H9 (cell line): ENCODE measurements around the gene MCRIP1. TPM values are rescaled to one million over a fixed set of nuclear protein-coding genes. Genes with fewer than 3 reads are reported as not detected.

ENCODE experiments used
- DNase-seq: peaks from one replicate; pipeline ENCODE4 v3.0.0-alpha.2; 2017
- H2AFZ ChIP-seq: one replicate; pipeline ENCODE4 v1.6.1; 2013; ENCODE audit warnings: mild to moderate bottlenecking, low read length, control low read depth, moderate library complexity
- H2AK5ac ChIP-seq: 2 replicates; pipeline ENCODE4 v1.6.1; 2013; ENCODE audit warnings: low read length, control low read depth, mixed read lengths; ENCODE audit not compliant: insufficient read length
- H2BK120ac ChIP-seq: one replicate; pipeline ENCODE4 v1.6.1; 2013; ENCODE audit warnings: low read depth, mild to moderate bottlenecking, low read length, control low read depth, inconsistent platforms; ENCODE audit not compliant: poor library complexity, severe bottlenecking
- H2BK12ac ChIP-seq: 2 replicates; pipeline ENCODE4 v1.6.1; 2013; ENCODE audit warnings: low read length, control low read depth, mixed read lengths, low read depth; ENCODE audit not compliant: insufficient read length
- H2BK15ac ChIP-seq: 2 replicates; pipeline ENCODE4 v1.6.1; 2013; ENCODE audit warnings: low read depth, low read length, control low read depth
- H2BK20ac ChIP-seq: one replicate; pipeline ENCODE4 v1.6.1; 2013; ENCODE audit warnings: low read depth, mild to moderate bottlenecking, low read length, control low read depth, inconsistent platforms; ENCODE audit not compliant: poor library complexity, severe bottlenecking
- H2BK5ac ChIP-seq: 2 replicates; pipeline ENCODE4 v1.6.1; 2013; ENCODE audit warnings: low read length, control low read depth, mixed read lengths; ENCODE audit not compliant: insufficient read length
- H3K14ac ChIP-seq: 2 replicates; pipeline ENCODE4 v1.6.1; 2013; ENCODE audit warnings: low read length, control low read depth; ENCODE audit not compliant: insufficient read depth
- H3K18ac ChIP-seq: 2 replicates; pipeline ENCODE4 v1.6.1; 2013; ENCODE audit warnings: low read depth, mild to moderate bottlenecking, mixed read lengths, low read length, control low read depth; ENCODE audit not compliant: insufficient read length
- H3K23ac ChIP-seq: 2 replicates; pipeline ENCODE4 v1.6.1; 2013; ENCODE audit warnings: low read length, control low read depth, mixed read lengths, low read depth; ENCODE audit not compliant: insufficient read length
- H3K23me2 ChIP-seq: 2 replicates; pipeline ENCODE4 v1.6.1; 2013; ENCODE audit warnings: low read depth, mild to moderate bottlenecking, mixed read lengths, low read length, control low read depth; ENCODE audit not compliant: insufficient read length, poor library complexity, severe bottlenecking
- H3K27ac ChIP-seq: 2 replicates; pipeline ENCODE4 v1.5.1; 2013; ENCODE audit warnings: low read length, control low read depth, mixed read lengths, low read depth; ENCODE audit not compliant: insufficient read length
- H3K27me3 ChIP-seq: 2 replicates; pipeline ENCODE4 v1.6.1; 2013; ENCODE audit warnings: low read length, control low read depth, inconsistent platforms; ENCODE audit not compliant: insufficient read depth
- H3K4ac ChIP-seq: 2 replicates; pipeline ENCODE4 v1.6.1; 2013; ENCODE audit warnings: low read depth, mild to moderate bottlenecking, control low read depth, inconsistent platforms, low read length, moderate library complexity
- H3K4me1 ChIP-seq: 2 replicates; pipeline ENCODE4 v1.6.1; 2013; ENCODE audit warnings: low read length, control low read depth, inconsistent platforms; ENCODE audit not compliant: insufficient read depth
- H3K4me2 ChIP-seq: 2 replicates; pipeline ENCODE4 v1.6.1; 2013; ENCODE audit warnings: low read length, control low read depth, mixed read lengths; ENCODE audit not compliant: insufficient read length, insufficient read depth
- H3K56ac ChIP-seq: 2 replicates; pipeline ENCODE4 v1.6.1; 2013; ENCODE audit warnings: low read depth, mild to moderate bottlenecking, mixed read lengths, low read length, control low read depth; ENCODE audit not compliant: insufficient read length
- H3K79me1 ChIP-seq: 2 replicates; pipeline ENCODE4 v1.6.1; 2013; ENCODE audit warnings: low read depth, mild to moderate bottlenecking, moderate library complexity, low read length, control low read depth, inconsistent platforms; ENCODE audit not compliant: insufficient read depth, poor library complexity, severe bottlenecking
- H3K79me2 ChIP-seq: 2 replicates; pipeline ENCODE4 v1.6.1; 2013; ENCODE audit warnings: low read length, control low read depth, inconsistent platforms; ENCODE audit not compliant: insufficient read depth
- H3K9ac ChIP-seq: 2 replicates; pipeline ENCODE4 v1.6.1; 2013; ENCODE audit warnings: low read length, control low read depth, mixed read lengths; ENCODE audit not compliant: insufficient read length; ENCODE audit errors: extremely low read depth
- H3K9me3 ChIP-seq: one replicate; pipeline ENCODE4 v1.6.1; 2013; ENCODE audit warnings: low read depth, low read length, inconsistent platforms; ENCODE audit not compliant: control insufficient read depth
- H3T11ph ChIP-seq: one replicate; pipeline ENCODE4 v1.6.1; 2013; ENCODE audit warnings: mild to moderate bottlenecking, low read length, control low read depth, inconsistent platforms
- H4K20me1 ChIP-seq: one replicate; pipeline ENCODE4 v1.6.1; 2013; ENCODE audit not compliant: control insufficient read depth, insufficient read length, insufficient read depth
- H4K5ac ChIP-seq: 2 replicates; pipeline ENCODE4 v1.6.1; 2013; ENCODE audit warnings: low read depth, mild to moderate bottlenecking, mixed read lengths, low read length, control low read depth; ENCODE audit not compliant: insufficient read length
- H4K8ac ChIP-seq: replicated peaks from 2 replicates; pipeline ENCODE4 v1.6.1; 2013; ENCODE audit warnings: low read length, control low read depth, mixed read lengths, low read depth; ENCODE audit not compliant: insufficient read length
- H4K91ac ChIP-seq: 2 replicates; pipeline ENCODE4 v1.6.1; 2013; ENCODE audit warnings: low read depth, mild to moderate bottlenecking, moderate library complexity, mixed read lengths, low read length, control low read depth; ENCODE audit not compliant: insufficient read length
- H3K27ac Mint-ChIP-seq, 3 experiments: 2 replicates in 2 of 3; 3 replicates in 1 of 3; pipeline ENCODE4 v1.8.0; 2020 to 2021; ENCODE audit warnings: mixed read lengths in 3 of 3, mild to moderate bottlenecking in 1 of 3, moderate library complexity in 1 of 3
- H3K27me3 Mint-ChIP-seq: 2 replicates; pipeline ENCODE4 v1.8.0; 2021; ENCODE audit warnings: low read depth, mild to moderate bottlenecking, moderate library complexity, mixed read lengths
- H3K36me3 Mint-ChIP-seq, 3 experiments: 2 replicates in 2 of 3; 3 replicates in 1 of 3; pipeline ENCODE4 v1.8.0; 2020 to 2021; ENCODE audit warnings: low read depth in 3 of 3, mixed read lengths in 3 of 3; ENCODE audit not compliant: insufficient read depth in 1 of 3
- H3K4me1 Mint-ChIP-seq, 2 experiments: 2 replicates each; pipeline ENCODE4 v1.8.0; 2020; ENCODE audit warnings: mixed read lengths in 2 of 2
- H3K4me3 Mint-ChIP-seq, 2 experiments: 2 replicates in 1 of 2; 3 replicates in 1 of 2; pipeline ENCODE4 v1.8.0; 2020 to 2021; ENCODE audit warnings: mild to moderate bottlenecking in 2 of 2, mixed read lengths in 2 of 2, moderate library complexity in 1 of 2
- H3K9me3 Mint-ChIP-seq, 2 experiments: 2 replicates in 1 of 2; 3 replicates in 1 of 2; pipeline ENCODE4 v1.8.0; 2020; ENCODE audit warnings: mild to moderate bottlenecking in 2 of 2, mixed read lengths in 2 of 2, moderate library complexity in 1 of 2
- CTCF ChIP-seq: fragments of 200-600 bp; sonication (generic); conservative IDR thresholded peaks from 3 replicates; pipeline ENCODE4 v1.8.0; 2021; ENCODE audit warnings: antibody characterized with exemption, mild to moderate bottlenecking
- WGBS: extraction: QIAGEN DNeasy Blood & Tissue Kit; methylation state at CpG from one replicate; pipeline ENCODE4 v1.1.7; 2013; ENCODE audit warnings: missing lambda C conversion rate, low lambda C conversion rate, mixed read lengths; ENCODE audit not compliant: insufficient read length; ENCODE audit errors: extremely low coverage; 5-methylcytosine and 5-hydroxymethylcytosine counted together
- total RNA-seq: library from RNA; stranded (reverse); gene quantifications from 2 replicates; pipeline ENCODE4 v1.2.1, GENCODE V29; 2021

MCRIP1 gene
- total RNA-seq, 1 experiment from 2014 or later, result 118 TPM

GRCh38 chr17:81870981-81871386 is 37.9 kb upstream of the MCRIP1 start, which contains the start of gene ARHGDIA:
ARHGDIA (minus strand) TSS chr17:81871337; CDS start chr17:81869930, 1,407 bp downstream.
- Mint-ChIP-seq H3K9me3 (no peaks in the 10 kb centered on the region), H3K36me3 (peaks cover 1 to 8% (median 3%) of the 10 kb centered on the region in 3 experiments; a peak in 5 of 7 replicates), H3K4me1 (peaks cover 17 to 34% of the 10 kb centered on the region in 2 experiments), H3K4me3 (peak within 1 kb of the TSS; percentile 79 to 86), H3K27me3 (no peaks in the 10 kb centered on the region; the same call in 1 of the 2 replicates), H3K27ac (peak within 1 kb of the TSS; percentile 67 to 87 (median 68); a peak in 5 of 7 replicates)
- no peaks in the 10 kb centered on the region for H3K79me2 ChIP-seq
- H2BK12ac ChIP-seq, result no peak within 1 kb of the TSS
- H3K27me3 ChIP-seq, result no peaks in the 10 kb centered on the region
- DNase-seq, result no peak
- no peak within 1 kb of the TSS for H2BK15ac ChIP-seq
- no peaks in the 10 kb centered on the region for H4K20me1 ChIP-seq
- peak within 1 kb of the TSS; percentile 80 for H3K14ac ChIP-seq
- H3K4ac ChIP-seq, result no peak within 1 kb of the TSS
- no peak within 1 kb of the TSS for H2BK20ac ChIP-seq
- H3K56ac ChIP-seq, result no peak within 1 kb of the TSS
- TF ChIP-seq CTCF, result no peak
- no peaks in the 10 kb centered on the region for H3K4me1 ChIP-seq
- no peak within 1 kb of the TSS for H2AK5ac ChIP-seq
- H2AFZ ChIP-seq, result no peak within 1 kb of the TSS
- no peak within 1 kb of the TSS for H4K91ac ChIP-seq
- WGBS, result no CpG with 5 or more reads among the region's 64 CpGs
- H3K18ac ChIP-seq, result peak within 1 kb of the TSS; percentile 21
- no peaks in the 10 kb centered on the region for H3K79me1 ChIP-seq
- H3K27ac ChIP-seq, result no peak within 1 kb of the TSS
- H3K9ac ChIP-seq, result peak within 1 kb of the TSS; percentile 49
- H2BK5ac ChIP-seq, result no peak within 1 kb of the TSS
- no peak within 1 kb of the TSS for H4K5ac ChIP-seq
- no peak within 1 kb of the TSS for H3T11ph ChIP-seq
- no peak within 1 kb of the TSS for H4K8ac ChIP-seq
- peak within 1 kb of the TSS; percentile 61 for H3K4me2 ChIP-seq
- no peak within 1 kb of the TSS for H3K23ac ChIP-seq
- H2BK120ac ChIP-seq, result no peak within 1 kb of the TSS
- H3K23me2 ChIP-seq, result peaks cover 8% of the 10 kb centered on the region
- no peaks in the 10 kb centered on the region for H3K9me3 ChIP-seq
